HepG2 (cell line): Measurements from ENCODE around the gene RAC3. TPM values are rescaled to one million over a fixed set of nuclear protein-coding genes. Genes with fewer than 3 reads are reported as not detected.

Experiments
- ATAC-seq: fragments of 200-7000 bp; cut with Tn5 transposase; 3 replicates; pipeline ENCODE4 v1.9.1; 2020; ENCODE audit warnings: mild to moderate bottlenecking, moderate library complexity
- BruUV-seq: library from RNA; stranded (reverse); fragments of 400-500 nt; replicated peaks from 2 replicates; lab custom pipeline; 2021; lab: Mats Ljungman, UMichigan
- CTCF ChIA-PET: fragments of 300-600 bp; formaldehyde crosslinking; extraction: SDS; loops from one replicate; lab custom pipeline; 2021; ENCODE audit warnings: low total read pairs, inconsistent platforms, low intra/inter-chr PET ratio; lab: Yijun Ruan, JAX
- POLR2A ChIA-PET: fragments of 350-600 bp; sonication (Branson Sonifier 250); formaldehyde crosslinking; loops from one replicate; lab custom pipeline; 2020; ENCODE audit warnings: antibody characterized with exemption, inconsistent platforms; lab: Yijun Ruan, JAX
- DNase-seq: peaks from one replicate; pipeline ENCODE4 v3.0.0-alpha.2; 2015; ENCODE audit warnings: low spot score
- FAIRE-seq: peaks from 3 replicates; lab custom pipeline; 2011; peaks lifted over from hg19 to GRCh38; lab: Jason Lieb, UNC
- H2AFZ ChIP-seq: one replicate; pipeline ENCODE4 v1.6.1; 2011; ENCODE audit warnings: low read length, inconsistent platforms
- H3K27ac ChIP-seq: fragments of 300-600 bp; 3 replicates; pipeline ENCODE4 v1.8.0; 2011; ENCODE audit warnings: mixed run types, mild to moderate bottlenecking, mixed read lengths, low read length, inconsistent platforms; ENCODE audit not compliant: insufficient read depth; ENCODE audit errors: extremely low read length
- H3K27me3 ChIP-seq, 2 experiments: fragments of 200-600 bp in 1 of 2; 2 replicates in 1 of 2; 3 replicates in 1 of 2; pipeline versions ENCODE4 v1.6.0 to v1.8.0; 2011; ENCODE audit warnings: low read length in 2 of 2, mild to moderate bottlenecking in 2 of 2, moderate library complexity in 2 of 2, inconsistent platforms in 1 of 2; ENCODE audit not compliant: insufficient read depth in 2 of 2, control insufficient read depth in 1 of 2
- H3K36me3 ChIP-seq, 2 experiments: fragments of 200-600 bp in 1 of 2; replicated peaks in 1 of 2; 2 replicates in 1 of 2; 3 replicates in 1 of 2; pipeline versions ENCODE4 v1.5.1 to v1.8.0; 2011; ENCODE audit warnings: low read length in 2 of 2, inconsistent platforms in 1 of 2; ENCODE audit not compliant: insufficient read depth in 2 of 2, control insufficient read depth in 1 of 2
- H3K4me1 ChIP-seq: 2 replicates; pipeline ENCODE4 v1.5.1; 2012; ENCODE audit warnings: low read length, inconsistent platforms; ENCODE audit not compliant: insufficient read depth
- H3K4me2 ChIP-seq: 2 replicates; pipeline ENCODE4 v1.6.0; 2011; ENCODE audit warnings: low read depth, low read length, inconsistent platforms
- H3K4me3 ChIP-seq, 3 experiments: fragments of 200-600 bp in 1 of 3; sonication (generic), shearing (Covaris generic) in 1 of 3; replicated peaks in 1 of 3; 2 replicates each; pipeline ENCODE4 v1.5.1; 2011 to 2016; ENCODE audit warnings: low read length in 3 of 3, inconsistent platforms in 2 of 3, low read depth in 2 of 3, mild to moderate bottlenecking in 2 of 3, control low read depth in 1 of 3, mixed read lengths in 1 of 3; ENCODE audit not compliant: insufficient read depth in 1 of 3
- H3K79me2 ChIP-seq: one replicate; pipeline ENCODE4 v1.6.1; 2011; ENCODE audit warnings: low read length, inconsistent platforms; ENCODE audit not compliant: insufficient read depth
- H3K9ac ChIP-seq: 2 replicates; pipeline ENCODE4 v1.6.0; 2011; ENCODE audit warnings: mild to moderate bottlenecking, low read depth, low read length, inconsistent platforms; ENCODE audit not compliant: insufficient read depth
- H3K9me3 ChIP-seq: 2 replicates; pipeline ENCODE4 v1.5.1; 2012; ENCODE audit warnings: mild to moderate bottlenecking, low read length
- H4K20me1 ChIP-seq: 2 replicates; pipeline ENCODE4 v1.6.0; 2011; ENCODE audit warnings: inconsistent platforms, mild to moderate bottlenecking, low read length, moderate library complexity; ENCODE audit not compliant: insufficient read depth
- AGO2 ChIP-seq: fragments of 200-400 bp; formaldehyde crosslinking; optimal IDR thresholded peaks from 2 replicates; pipeline ENCODE3; 2017; ENCODE audit warnings: mild to moderate bottlenecking, low read depth, low read length, moderate library complexity
- CBFB ChIP-seq: sonication (generic); formaldehyde crosslinking; IDR thresholded peaks from 2 replicates; pipeline ENCODE4 v1.4.0; 2020; ENCODE audit warnings: missing genetic modification reagents
- FOXA1 ChIP-seq, 2 experiments: fragments of 450-650 bp in 1 of 2; sonication (generic) in 1 of 2; formaldehyde crosslinking in 1 of 2; IDR thresholded peaks; 2 replicates each; pipeline versions ENCODE4 v1.4.0 to v1.6.1; 2016 to 2020; ENCODE audit warnings: missing genetic modification reagents in 1 of 2
- HINFP ChIP-seq: sonication (generic); formaldehyde crosslinking; IDR thresholded peaks from 2 replicates; pipeline ENCODE4 v1.4.0; 2020; ENCODE audit warnings: low read depth, mild to moderate bottlenecking, missing genetic modification reagents
- MEIS1 ChIP-seq: sonication (generic); formaldehyde crosslinking; IDR thresholded peaks from 2 replicates; pipeline ENCODE4 v1.9.0; 2021; ENCODE audit warnings: mild to moderate bottlenecking, missing genetic modification reagents, moderate library complexity, borderline replicate concordance
- NFKB2 ChIP-seq: sonication (generic); formaldehyde crosslinking; IDR thresholded peaks from 2 replicates; pipeline ENCODE4 v1.4.0; 2020; ENCODE audit warnings: missing genetic modification reagents, borderline replicate concordance
- POLR2G ChIP-seq: fragments of 200-400 bp; formaldehyde crosslinking; IDR thresholded peaks from 2 replicates; pipeline ENCODE4 v1.6.1; 2018; ENCODE audit warnings: mild to moderate bottlenecking, low read depth, low read length, moderate library complexity
- PRDM15 ChIP-seq: sonication (generic); formaldehyde crosslinking; IDR thresholded peaks from 2 replicates; pipeline ENCODE4 v1.4.0; 2020; ENCODE audit warnings: missing genetic modification reagents
- RBFOX2 ChIP-seq: fragments of 200-400 bp; formaldehyde crosslinking; IDR thresholded peaks from 2 replicates; pipeline ENCODE4 v1.6.1; 2017; ENCODE audit warnings: low read depth, mild to moderate bottlenecking, low read length
- RBM22 ChIP-seq: fragments of 200-400 bp; formaldehyde crosslinking; optimal IDR thresholded peaks from 2 replicates; pipeline ENCODE3; 2017; ENCODE audit warnings: mild to moderate bottlenecking, low read length, moderate library complexity
- REXO4 ChIP-seq: sonication (generic); formaldehyde crosslinking; IDR thresholded peaks from 2 replicates; pipeline ENCODE4 v1.8.0; 2022; ENCODE audit warnings: missing genetic modification reagents, mild to moderate bottlenecking, borderline replicate concordance
- SIN3B ChIP-seq: fragments of 150-350 bp; IDR thresholded peaks from 2 replicates; pipeline ENCODE4 v1.6.1; 2014; ENCODE audit warnings: low read length
- ZBTB2 ChIP-seq: sonication (generic); formaldehyde crosslinking; IDR thresholded peaks from 2 replicates; pipeline ENCODE4 v1.8.0; 2022; ENCODE audit warnings: low read depth, missing genetic modification reagents
- ZBTB7B ChIP-seq: sonication (generic); formaldehyde crosslinking; IDR thresholded peaks from 2 replicates; pipeline ENCODE4 v1.4.0; 2020; ENCODE audit warnings: missing genetic modification reagents
- ZNF121 ChIP-seq: sonication (generic); formaldehyde crosslinking; IDR thresholded peaks from 2 replicates; pipeline ENCODE4 v1.5.0; 2020; ENCODE audit warnings: mild to moderate bottlenecking, missing genetic modification reagents
- ZNF768 ChIP-seq: sonication (generic); formaldehyde crosslinking; IDR thresholded peaks from 2 replicates; pipeline ENCODE4 v1.4.0; 2020; ENCODE audit warnings: missing genetic modification reagents
- ZNF782 ChIP-seq: sonication (generic); formaldehyde crosslinking; IDR thresholded peaks from 2 replicates; pipeline ENCODE4 v1.4.0; 2020; ENCODE audit warnings: missing genetic modification reagents, mild to moderate bottlenecking, borderline replicate concordance
- WGBS: methylation state at CpG from one replicate; pipeline ENCODE4 v1.1.6; 2017; ENCODE audit warnings: low lambda C conversion rate; 5-methylcytosine and 5-hydroxymethylcytosine counted together
- in situ Hi-C: cut with HindIII; loops from 2 replicates; pipeline ENCODE4 v1.10.0; 2017; ENCODE audit warnings: low pct_unique_long_range_greater_than_20kb; ENCODE audit not compliant: extremely low pct_ligation_motif_present
- intact Hi-C: fragments of 100-400 bp; cut with micrococcal nuclease; formaldehyde crosslinking; loops from one replicate; pipeline ENCODE4 v1.10.0; 2022; ENCODE audit not compliant: unreplicated experiment
- polyA plus RNA-seq, 8 experiments: library from polyadenylated mRNA; depleted of rRNA in 3 of 8; stranded (reverse) in 7 of 8; unstranded in 1 of 8; fragments of >200 nt; fragmentation: Illumina TruSeq in 4 of 8; extraction: Trizol in 4 of 8; gene quantifications; 2 replicates each; pipeline versions ENCODE4 v1.2.1 to v1.2.3, GENCODE V29; 2011 to 2016; ENCODE audit warnings: low read depth in 4 of 8, missing spikeins in 1 of 8, mixed read lengths in 1 of 8; ENCODE audit not compliant: insufficient read depth in 1 of 8
- total RNA-seq, 5 experiments: library from RNA; depleted of rRNA; stranded (reverse); fragments of >200 nt; fragmentation: Illumina TruSeq; extraction: Trizol; gene quantifications; 2 replicates each; pipeline ENCODE4 v1.2.3, GENCODE V29; 2016; ENCODE audit warnings: low read depth in 1 of 5

RAC3 gene
- total and polyA plus RNA-seq, 2 of the 13 experiments (the other 11 are each of a cell fraction or from before 2014, with no cell fraction given): 10.5 to 21.3 TPM

GRCh38 chr17:82034371-82035011 lies 3.0 kb downstream of the RAC3 start:
- intact Hi-C loops (loop anchor here (5.0 kb wide), 1 partner anchor 118 kb away; no protein-coding TSS in a partner anchor), in situ Hi-C loops (loop anchor here (5.0 kb wide), 1 partner anchor 123 kb away; no protein-coding TSS in a partner anchor)
- Histone ChIP-seq H3K9me3 (no peaks in the 10 kb centered on the region), H4K20me1 (peaks cover 20% of the 10 kb centered on the region), H3K9ac (no peak overlapping the region), H3K27me3 (no peaks in the 10 kb centered on the region), H3K4me1 (peaks cover 38% of the 10 kb centered on the region), H3K4me3 (no peak overlapping the region), H3K27ac (no peak overlapping the region), H3K79me2 (peaks cover 13% of the 10 kb centered on the region), H3K4me2 (no peak overlapping the region), H2AFZ (no peak overlapping the region), H3K36me3 (peaks cover 10 to 12% of the 10 kb centered on the region in 2 experiments)
- ChIA-PET CTCF (no interaction called here), POLR2A (interaction anchor here (1.6 to 6.2 kb wide), 2 partner anchors 12 to 64 kb away, joined by 3 to 112 read pairs; partner anchors contain the start of genes CENPX, FASN and LRRC45)
- DNase-seq (no peak), ATAC-seq (no peak), FAIRE-seq (no peak)
- WGBS: 87% methylated on average over 23 of the region's 23 CpGs
- no TSS peak for BruUV-seq
- TF ChIP-seq RBM22 (peak; percentile 68), NFKB2 (CRISPR knock-in tag) (0 out of 2 replicates have a peak, but pooled peaks have one; percentile 25), MEIS1 (CRISPR knock-in tag) (no peak), PRDM15 (peak; percentile 83), POLR2G (peak; percentile 56), CBFB (no peak), HINFP (no peak), REXO4 (CRISPR knock-in tag) (no peak), ZNF782 (CRISPR knock-in tag) (no peak), FOXA1 (IDR thresholded peaks at IDR 0.05) (no peak), FOXA1 (CRISPR knock-in tag; IDR thresholded peaks at IDR 0.05) (0 out of 2 replicates have a peak, but pooled peaks have one; percentile 14), ZBTB7B (CRISPR knock-in tag) (no peak), ZNF121 (no peak), AGO2 (peak; percentile 96), RBFOX2 (peak; percentile 44; the same call in 1 of the 2 replicates), SIN3B (no peak), ZNF768 (CRISPR knock-in tag) (peak; percentile 17; the same call in 1 of the 2 replicates), ZBTB2 (no peak)
